Dendritic cell treated with granulocyte-macrophage colony-stimulating factor and Interleukin-4, amounts not matched to agents 40 ng/mL and 50 ng/mL, for 4 days (primary cell): Measurements from ENCODE around the gene RPRML.

Experiments
- H3K27ac Mint-ChIP-seq: one replicate; pipeline ENCODE4 v1.8.0; 2022; ENCODE audit warnings: mild to moderate bottlenecking, mixed read lengths
- H3K27me3 Mint-ChIP-seq: one replicate; pipeline ENCODE4 v1.8.0; 2022; ENCODE audit warnings: mild to moderate bottlenecking, mixed read lengths
- H3K36me3 Mint-ChIP-seq: one replicate; pipeline ENCODE4 v1.8.0; 2022; ENCODE audit warnings: low read depth, mixed read lengths
- H3K4me1 Mint-ChIP-seq: one replicate; pipeline ENCODE4 v1.8.0; 2022; ENCODE audit warnings: low read depth, mixed read lengths
- H3K4me3 Mint-ChIP-seq: one replicate; pipeline ENCODE4 v1.8.0; 2022; ENCODE audit warnings: mild to moderate bottlenecking, moderate library complexity, mixed read lengths
- H3K9me3 Mint-ChIP-seq: one replicate; pipeline ENCODE4 v1.8.0; 2022; ENCODE audit warnings: mixed read lengths
- intact Hi-C: fragments of 100-400 bp; cut with micrococcal nuclease; formaldehyde crosslinking; loops from one replicate; pipeline ENCODE4 v1.15.0; 2022

Gene RPRML

GRCh38 chr17:46944931-46945330, 34.1 kb downstream of the RPRML start:
- no peak overlapping the region for H3K27ac Mint-ChIP-seq
- intact Hi-C loops: no loop called here
- peaks cover 32% of the 10 kb centered on the region for H3K36me3 Mint-ChIP-seq
- no peak overlapping the region for H3K4me3 Mint-ChIP-seq
- H3K9me3 Mint-ChIP-seq: no peaks in the 10 kb centered on the region
- peaks cover 21% of the 10 kb centered on the region for H3K4me1 Mint-ChIP-seq
- peaks cover 14% of the 10 kb centered on the region for H3K27me3 Mint-ChIP-seq

GRCh38 chr17:46943501-46944393, 35.3 kb downstream of the RPRML start:
- H3K36me3 Mint-ChIP-seq: peaks cover 36% of the 10 kb centered on the region
- peaks cover 21% of the 10 kb centered on the region for H3K4me1 Mint-ChIP-seq
- no peak overlapping the region for H3K27ac Mint-ChIP-seq
- no peaks in the 10 kb centered on the region for H3K9me3 Mint-ChIP-seq
- no peak overlapping the region for H3K4me3 Mint-ChIP-seq
- intact Hi-C loops: loop anchor here (2.0 kb wide), 1 partner anchor 57 kb away; no protein-coding TSS in a partner anchor
- H3K27me3 Mint-ChIP-seq: peaks cover 14% of the 10 kb centered on the region

GRCh38 chr17:46943218-46943500, 35.9 kb downstream of the RPRML start:
- intact Hi-C loops: loop anchor here (2.0 kb wide), 1 partner anchor 58 kb away; no protein-coding TSS in a partner anchor
- Mint-ChIP-seq H3K9me3 (no peaks in the 10 kb centered on the region), H3K27ac (no peak overlapping the region)

GRCh38 chr17:46942441-46943217, 36.4 kb downstream of the RPRML start:
- Mint-ChIP-seq H3K4me1 (peaks cover 21% of the 10 kb centered on the region), H3K9me3 (no peaks in the 10 kb centered on the region), H3K27ac (no peak overlapping the region), H3K4me3 (no peak overlapping the region), H3K27me3 (peaks cover 14% of the 10 kb centered on the region), H3K36me3 (peaks cover 43% of the 10 kb centered on the region)
- intact Hi-C loops: loop anchor here (2.0 kb wide), 1 partner anchor 58 kb away; no protein-coding TSS in a partner anchor

More at GRCh38 chr17:46943218-46943500, 35.9 kb downstream of the RPRML start:
- peaks cover 21% of the 10 kb centered on the region for H3K4me1 Mint-ChIP-seq
- peaks cover 38% of the 10 kb centered on the region for H3K36me3 Mint-ChIP-seq
- H3K4me3 Mint-ChIP-seq: no peak overlapping the region
- H3K27me3 Mint-ChIP-seq: peaks cover 14% of the 10 kb centered on the region

DNA sequence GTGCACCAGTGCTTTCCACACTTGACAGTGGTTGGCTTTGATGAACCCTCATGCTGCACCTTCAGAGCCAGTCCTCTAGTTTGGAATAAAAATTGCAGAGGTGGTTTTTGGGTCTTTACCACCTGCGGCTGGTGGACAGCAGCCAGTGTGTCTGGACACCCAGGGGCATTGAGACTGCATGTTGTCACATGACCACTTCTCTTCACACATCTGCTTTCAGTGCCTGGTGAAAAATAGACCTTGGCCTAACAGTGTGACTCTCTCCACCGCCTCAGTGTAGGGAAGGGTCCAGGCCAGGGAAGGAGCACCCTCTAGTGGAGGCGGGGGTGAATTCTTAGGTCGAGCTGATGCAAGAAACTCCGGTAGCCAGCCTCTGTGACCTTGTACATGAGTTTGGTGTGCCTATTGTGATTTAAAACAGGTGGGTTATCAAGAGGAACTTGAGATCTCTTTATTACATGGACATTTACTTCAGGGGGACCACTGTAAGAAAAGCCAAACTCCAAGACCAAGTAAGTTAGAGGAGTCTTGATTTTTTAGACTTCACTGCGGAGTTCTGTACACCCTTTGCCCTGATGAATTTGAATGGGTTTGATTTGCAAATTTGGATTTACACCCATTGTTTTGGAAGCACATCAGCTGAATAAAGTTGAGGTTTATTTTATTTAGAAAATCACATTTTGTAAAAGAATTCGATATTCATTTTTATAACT, 38.2 kb downstream of the RPRML start:
- Mint-ChIP-seq H3K27me3 (peaks cover 14% of the 10 kb centered on the region), H3K27ac (no peak overlapping the region), H3K4me3 (no peak overlapping the region), H3K36me3 (peaks cover 61% of the 10 kb centered on the region), H3K9me3 (no peaks in the 10 kb centered on the region), H3K4me1 (peaks cover 21% of the 10 kb centered on the region)
- intact Hi-C loops: loop anchor here (1.0 kb wide), 1 partner anchor 99 kb away; no protein-coding TSS in a partner anchor

DNA sequence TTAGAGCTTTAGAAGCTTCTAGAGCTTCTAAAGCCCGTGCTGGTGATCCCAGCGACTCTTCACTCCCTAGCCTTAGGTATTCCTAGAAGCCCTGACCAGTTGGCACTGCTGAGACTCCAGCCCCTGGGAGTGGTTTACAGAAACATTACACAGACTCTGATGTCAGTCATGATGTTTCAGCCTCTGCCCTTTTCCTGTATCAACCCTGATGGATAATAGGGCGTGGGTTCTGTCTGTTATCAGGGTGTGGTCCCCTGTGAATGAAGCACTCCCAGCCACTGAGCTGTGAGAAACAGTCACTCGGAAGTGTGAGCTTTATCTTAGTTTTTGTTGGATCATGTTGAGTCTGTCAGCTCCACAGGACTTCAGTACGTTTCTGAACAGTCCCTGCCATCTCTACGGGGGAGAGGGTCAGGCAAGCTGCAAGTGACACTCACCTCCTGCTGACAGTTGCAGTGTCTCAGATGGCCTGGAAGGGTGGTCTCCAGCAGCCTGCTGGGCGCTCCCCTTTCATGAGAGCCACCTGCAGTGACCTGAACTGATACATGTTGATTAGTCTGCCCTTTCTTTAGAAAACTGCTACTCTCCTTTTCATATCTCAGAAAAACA, 43.3 kb downstream of the RPRML start:
- intact Hi-C loops: no loop called here
- H3K4me1 Mint-ChIP-seq: no peaks in the 10 kb centered on the region
- no peaks in the 10 kb centered on the region for H3K27me3 Mint-ChIP-seq
- no peak overlapping the region for H3K4me3 Mint-ChIP-seq
- H3K36me3 Mint-ChIP-seq: peaks cover 100% of the 10 kb centered on the region
- H3K27ac Mint-ChIP-seq: no peak overlapping the region
- H3K9me3 Mint-ChIP-seq: no peaks in the 10 kb centered on the region

DNA sequence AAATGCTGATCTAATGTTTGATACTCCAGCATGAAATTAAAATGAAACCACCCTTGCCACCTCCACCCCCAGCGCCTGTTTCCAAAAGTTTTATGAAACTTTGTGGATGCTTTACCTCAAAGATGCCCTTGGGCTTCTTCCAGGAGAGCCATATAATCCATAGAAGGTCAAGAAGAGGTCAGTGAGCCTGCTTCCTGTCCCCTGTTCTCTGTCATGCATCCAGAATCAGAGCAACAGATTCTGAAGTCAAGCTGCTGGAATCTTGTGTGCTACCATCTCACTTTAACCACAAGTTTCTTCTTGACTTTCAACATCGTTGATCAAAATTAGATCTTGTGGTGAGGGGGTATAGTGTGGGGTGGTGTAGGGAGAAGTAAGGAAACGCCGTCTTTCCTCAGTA, 47.5 kb downstream of the RPRML start:
- Mint-ChIP-seq H3K4me1 (peaks cover 20% of the 10 kb centered on the region), H3K9me3 (no peaks in the 10 kb centered on the region), H3K27ac (no peak overlapping the region), H3K27me3 (no peaks in the 10 kb centered on the region), H3K4me3 (no peak overlapping the region), H3K36me3 (peaks cover 100% of the 10 kb centered on the region)
- intact Hi-C loops: no loop called here

- intact Hi-C loops: no loop called here
- no peaks in the 10 kb centered on the region for H3K27me3 Mint-ChIP-seq
- peaks cover 32% of the 10 kb centered on the region for H3K4me1 Mint-ChIP-seq
- no peak overlapping the region for H3K27ac Mint-ChIP-seq
- H3K9me3 Mint-ChIP-seq: no peaks in the 10 kb centered on the region
- H3K36me3 Mint-ChIP-seq: peaks cover 99% of the 10 kb centered on the region
- H3K4me3 Mint-ChIP-seq: no peak overlapping the region
Observed at GRCh38 chr17:46930051-46930450, 49.0 kb downstream of the RPRML start.

DNA sequence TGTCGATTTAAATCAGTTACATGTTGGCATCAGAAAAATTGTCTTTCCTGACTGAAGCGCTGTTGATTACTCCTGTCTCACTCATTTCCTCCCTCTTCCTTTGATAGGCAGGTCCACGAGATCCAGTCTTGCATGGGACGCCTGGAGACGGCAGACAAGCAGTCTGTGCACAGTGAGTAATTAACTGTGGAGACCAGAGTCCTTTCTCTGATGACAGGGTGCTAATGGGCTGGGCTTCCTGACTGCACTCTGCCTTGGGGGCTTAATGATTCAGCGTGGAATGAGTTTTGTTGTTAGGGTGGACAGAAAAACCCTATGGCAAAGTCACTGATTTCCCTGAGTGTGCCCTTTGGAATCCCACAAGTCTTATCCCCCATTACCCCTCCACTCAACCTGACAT, 49.6 kb downstream of the RPRML start:
- H3K4me1 Mint-ChIP-seq: peaks cover 37% of the 10 kb centered on the region
- intact Hi-C loops: no loop called here

DNA sequence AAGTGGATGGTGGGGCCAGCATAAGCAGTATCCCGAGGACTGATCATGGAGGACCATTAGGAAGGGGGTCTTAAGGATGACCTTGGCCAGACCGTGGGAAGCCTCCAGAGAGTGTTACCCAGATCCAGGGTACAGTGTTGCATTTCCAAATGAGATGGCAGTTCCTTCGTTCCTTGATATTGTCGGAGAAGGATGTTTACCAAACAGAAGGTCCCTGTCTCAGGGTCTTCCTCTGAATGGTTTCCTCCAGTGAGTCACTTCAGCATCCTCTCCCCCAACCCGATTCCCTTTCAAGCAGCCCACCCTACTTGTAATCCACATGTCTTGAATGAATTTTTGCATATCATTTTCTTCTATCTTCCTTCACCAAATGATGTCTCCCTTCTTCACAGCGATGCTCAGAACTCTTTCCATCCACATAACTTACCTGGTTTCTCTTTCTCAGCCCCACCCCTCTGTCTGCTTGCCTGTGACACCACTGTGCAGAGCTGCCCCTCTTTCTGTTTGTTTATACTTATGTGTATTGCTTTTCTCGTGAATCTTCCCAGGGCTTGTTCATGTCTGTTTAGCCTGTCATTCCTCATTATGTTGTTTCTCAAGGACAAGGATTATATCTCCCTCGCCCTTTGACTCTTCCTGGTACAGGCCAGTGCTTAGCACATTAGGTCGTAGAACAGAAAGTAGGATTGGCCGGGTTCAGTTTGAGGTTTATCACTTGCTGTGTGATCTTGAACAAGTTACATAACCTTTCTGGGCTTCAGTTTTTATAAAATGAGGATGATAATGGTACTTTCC, 50.4 kb downstream of the RPRML start:
- H3K36me3 Mint-ChIP-seq: peaks cover 85% of the 10 kb centered on the region
- H3K4me3 Mint-ChIP-seq: no peak overlapping the region
- H3K4me1 Mint-ChIP-seq: peaks cover 42% of the 10 kb centered on the region
- H3K27ac Mint-ChIP-seq: no peak overlapping the region
- intact Hi-C loops: no loop called here
- H3K9me3 Mint-ChIP-seq: no peaks in the 10 kb centered on the region
- no peaks in the 10 kb centered on the region for H3K27me3 Mint-ChIP-seq

More for the DNA sequence above, 49.6 kb downstream of the RPRML start:
- Mint-ChIP-seq H3K27ac (no peak overlapping the region), H3K4me3 (no peak overlapping the region), H3K36me3 (peaks cover 92% of the 10 kb centered on the region), H3K27me3 (no peaks in the 10 kb centered on the region), H3K9me3 (no peaks in the 10 kb centered on the region)
